ENCODE measurements around the gene BCCIP.

- TF ChIP-seq EZH2phosphoT487 (conservative IDR thresholded peaks at IDR 0.05; ENCODE audit: low read length) (no peak), CTCF (IDR thresholded peaks at IDR 0.05; ENCODE audit: insufficient read depth, low read length, poor library complexity, severe bottlenecking) (no peak)
Observed at GRCh38 chr10:125781374-125781773, 42.0 kb upstream of the BCCIP start.

All from SU-DHL-6 (cell line).